Measurements from ENCODE around the gene PDE3B.
"Not testable (repeated sequence)": the region's sequence is repeated elsewhere in the genome, so short reads cannot be mapped to it uniquely, and the experiment has no call there.

The PDE3B gene

DNA sequence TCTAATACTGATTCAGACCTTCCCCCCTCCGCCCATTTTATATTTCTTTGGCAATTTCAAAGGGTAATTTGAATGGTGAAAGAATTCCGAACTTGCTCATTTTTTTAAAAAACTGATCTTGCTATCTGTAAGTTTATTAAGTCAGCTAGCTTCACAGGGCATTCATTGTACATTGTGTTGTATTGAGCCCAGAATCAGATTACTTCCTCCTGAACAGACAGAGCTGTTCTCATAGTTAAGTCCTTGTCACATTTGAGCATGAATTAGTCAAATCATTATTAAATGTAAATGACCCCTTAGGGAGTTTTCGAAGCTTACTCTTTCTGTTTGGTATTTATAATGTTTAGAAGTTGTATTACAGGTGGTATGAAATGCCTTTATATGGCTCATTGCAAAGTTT is 214.0 kb downstream of the PDE3B start:
- Histone ChIP-seq H2AFZ (ENCODE audit: low read depth, low read length) (no peak overlapping the region), H3K27ac (ENCODE audit: low read length) (no peak overlapping the region), H3K27me3 (ENCODE audit: low read depth, low read length) (no peaks in the 10 kb centered on the region), H3K9me3 (ENCODE audit: insufficient read depth, low read length) (0 out of 2 replicates have a peak, but pooled peaks cover 4% of the 10 kb centered on the region), H3K79me2 (ENCODE audit: low read length) (no peaks in the 10 kb centered on the region), H3K4me3 (ENCODE audit: low read length) (no peak overlapping the region), H3K36me3 (replicated peaks; ENCODE audit: low read depth, low read length) (no peaks in the 10 kb centered on the region), H3K9ac (ENCODE audit: low read length) (no peak overlapping the region), H3K4me2 (ENCODE audit: low read length) (no peak overlapping the region), H3K4me1 (ENCODE audit: low read length) (no peaks in the 10 kb centered on the region), H4K20me1 (ENCODE audit: insufficient read depth, low read length) (no peaks in the 10 kb centered on the region)
- TF ChIP-seq EZH2phosphoT487 (IDR thresholded peaks at IDR 0.05; ENCODE audit: low read depth), result no peak
- TF ChIP-seq, protein P1, sequence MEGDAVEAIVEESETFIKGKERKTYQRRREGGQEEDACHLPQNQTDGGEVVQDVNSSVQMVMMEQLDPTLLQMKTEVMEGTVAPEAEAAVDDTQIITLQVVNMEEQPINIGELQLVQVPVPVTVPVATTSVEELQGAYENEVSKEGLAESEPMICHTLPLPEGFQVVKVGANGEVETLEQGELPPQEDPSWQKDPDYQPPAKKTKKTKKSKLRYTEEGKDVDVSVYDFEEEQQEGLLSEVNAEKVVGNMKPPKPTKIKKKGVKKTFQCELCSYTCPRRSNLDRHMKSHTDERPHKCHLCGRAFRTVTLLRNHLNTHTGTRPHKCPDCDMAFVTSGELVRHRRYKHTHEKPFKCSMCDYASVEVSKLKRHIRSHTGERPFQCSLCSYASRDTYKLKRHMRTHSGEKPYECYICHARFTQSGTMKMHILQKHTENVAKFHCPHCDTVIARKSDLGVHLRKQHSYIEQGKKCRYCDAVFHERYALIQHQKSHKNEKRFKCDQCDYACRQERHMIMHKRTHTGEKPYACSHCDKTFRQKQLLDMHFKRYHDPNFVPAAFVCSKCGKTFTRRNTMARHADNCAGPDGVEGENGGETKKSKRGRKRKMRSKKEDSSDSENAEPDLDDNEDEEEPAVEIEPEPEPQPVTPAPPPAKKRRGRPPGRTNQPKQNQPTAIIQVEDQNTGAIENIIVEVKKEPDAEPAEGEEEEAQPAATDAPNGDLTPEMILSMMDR (IDR thresholded peaks at IDR 0.05; ENCODE audit: low read depth, low read length), result no peak

DNA sequence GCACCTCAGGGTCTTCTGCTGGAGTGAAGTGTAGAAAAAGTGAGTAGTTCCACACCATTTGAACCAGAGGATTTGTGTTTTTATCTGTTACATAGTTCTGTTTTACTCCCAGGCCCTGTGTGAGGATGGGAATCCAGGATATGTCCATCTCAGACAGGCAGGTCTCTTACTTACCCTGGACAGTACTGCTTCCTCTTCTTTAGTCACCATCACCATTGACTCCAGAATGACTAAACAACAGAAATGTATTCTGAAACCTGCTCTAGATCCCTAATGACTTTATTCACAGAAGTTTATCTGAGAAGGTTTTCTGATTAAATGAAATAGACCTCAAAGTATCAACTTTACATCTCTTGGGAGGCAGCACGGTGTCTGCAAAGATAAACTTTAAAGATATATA is 214.8 kb downstream of the PDE3B start:
- Histone ChIP-seq H2AFZ (ENCODE audit: low read depth, low read length) (no peak overlapping the region), H3K27me3 (ENCODE audit: low read depth, low read length) (no peaks in the 10 kb centered on the region), H3K27ac (ENCODE audit: low read length) (no peak overlapping the region), H3K9me3 (ENCODE audit: insufficient read depth, low read length) (0 out of 2 replicates have a peak, but pooled peaks cover 4% of the 10 kb centered on the region), H4K20me1 (ENCODE audit: insufficient read depth, low read length) (no peaks in the 10 kb centered on the region), H3K9ac (ENCODE audit: low read length) (no peak overlapping the region), H3K36me3 (replicated peaks; ENCODE audit: low read depth, low read length) (no peaks in the 10 kb centered on the region), H3K79me2 (ENCODE audit: low read length) (no peaks in the 10 kb centered on the region), H3K4me1 (ENCODE audit: low read length) (no peaks in the 10 kb centered on the region), H3K4me3 (ENCODE audit: low read length) (no peak overlapping the region), H3K4me2 (ENCODE audit: low read length) (no peak overlapping the region)
- TF ChIP-seq, protein P1 (IDR thresholded peaks at IDR 0.05; ENCODE audit: low read depth, low read length), result no peak
- TF ChIP-seq EZH2phosphoT487 (IDR thresholded peaks at IDR 0.05; ENCODE audit: low read depth), result no peak

GRCh38 chr11:14860511-14860910 is 216.9 kb downstream of the PDE3B start:
- TF ChIP-seq, protein P1 (IDR thresholded peaks at IDR 0.05; ENCODE audit: low read depth, low read length), result no peak
- TF ChIP-seq EZH2phosphoT487 (IDR thresholded peaks at IDR 0.05; ENCODE audit: low read depth), result no peak
- Histone ChIP-seq H3K79me2 (ENCODE audit: low read length) (no peaks in the 10 kb centered on the region), H3K36me3 (replicated peaks; ENCODE audit: low read depth, low read length) (no peaks in the 10 kb centered on the region), H4K20me1 (ENCODE audit: insufficient read depth, low read length) (no peaks in the 10 kb centered on the region), H3K27ac (ENCODE audit: low read length) (no peak overlapping the region), H3K4me2 (ENCODE audit: low read length) (no peak overlapping the region), H3K9me3 (ENCODE audit: insufficient read depth, low read length) (0 out of 2 replicates have a peak, but pooled peaks cover 4% of the 10 kb centered on the region), H3K4me1 (ENCODE audit: low read length) (no peaks in the 10 kb centered on the region), H3K9ac (ENCODE audit: low read length) (no peak overlapping the region), H3K4me3 (ENCODE audit: low read length) (no peak overlapping the region), H2AFZ (ENCODE audit: low read depth, low read length) (no peak overlapping the region), H3K27me3 (ENCODE audit: low read depth, low read length) (no peaks in the 10 kb centered on the region)

DNA sequence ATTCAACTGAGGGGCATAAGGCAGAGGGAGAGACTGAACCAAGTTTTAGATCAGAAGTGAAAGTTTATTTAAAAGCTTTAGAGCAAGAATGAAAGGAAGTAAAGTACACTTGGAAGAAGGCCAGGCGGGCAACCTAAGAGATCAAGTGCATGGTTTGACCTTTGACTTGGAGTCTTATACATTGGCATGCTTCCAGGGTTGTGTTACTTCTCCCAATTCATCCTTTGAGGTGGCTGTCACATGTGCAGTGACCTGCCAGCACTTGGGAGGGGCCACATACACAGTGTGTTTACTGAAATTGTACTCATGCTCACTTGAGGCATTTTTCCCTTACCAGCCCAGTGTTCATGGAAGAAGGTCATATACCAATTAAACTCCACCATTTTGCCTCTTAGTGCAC is 218.1 kb downstream of the PDE3B start:
- H3K4me2 ChIP-seq (ENCODE audit: low read length), result no peak overlapping the region
- no peaks in the 10 kb centered on the region for H3K9me3 ChIP-seq (ENCODE audit: insufficient read depth, low read length)
- no peaks in the 10 kb centered on the region for H3K27me3 ChIP-seq (ENCODE audit: low read depth, low read length)
- no peaks in the 10 kb centered on the region for H3K4me1 ChIP-seq (ENCODE audit: low read length)
- TF ChIP-seq, protein P1 (IDR thresholded peaks at IDR 0.05; ENCODE audit: low read depth, low read length), result no peak
- no peak for TF ChIP-seq EZH2phosphoT487 (IDR thresholded peaks at IDR 0.05; ENCODE audit: low read depth)
- H3K79me2 ChIP-seq (ENCODE audit: low read length), result no peaks in the 10 kb centered on the region
- no peaks in the 10 kb centered on the region for H3K36me3 ChIP-seq (replicated peaks; ENCODE audit: low read depth, low read length)
- no peak overlapping the region for H3K9ac ChIP-seq (ENCODE audit: low read length)
- no peaks in the 10 kb centered on the region for H4K20me1 ChIP-seq (ENCODE audit: insufficient read depth, low read length)
- H2AFZ ChIP-seq (ENCODE audit: low read depth, low read length), result no peak overlapping the region
- H3K27ac ChIP-seq (ENCODE audit: low read length), result no peak overlapping the region
- H3K4me3 ChIP-seq (ENCODE audit: low read length), result no peak overlapping the region

DNA sequence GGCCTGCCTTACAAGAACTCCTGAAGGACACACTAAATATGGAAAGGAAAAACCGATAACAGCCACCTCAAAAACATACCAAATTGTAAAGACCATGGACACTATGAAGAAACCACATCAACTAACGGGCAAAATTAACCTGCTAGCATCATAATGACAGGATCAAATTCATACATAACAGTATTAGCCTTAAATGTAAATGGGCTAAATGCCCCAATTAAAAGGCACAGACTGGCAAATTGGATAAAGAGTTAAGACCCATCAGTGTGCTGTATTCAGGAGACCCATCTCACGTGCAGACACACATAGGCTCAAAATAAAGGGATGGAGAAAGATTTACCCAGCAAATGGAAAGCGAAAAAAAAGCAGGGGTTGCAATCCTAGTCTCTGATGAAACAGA is 220.2 kb downstream of the PDE3B start:
- not testable (repeated sequence) for H3K9ac ChIP-seq (ENCODE audit: low read length); H3K27me3 ChIP-seq (ENCODE audit: low read depth, low read length); H3K27ac ChIP-seq (ENCODE audit: low read length); H3K4me1 ChIP-seq (ENCODE audit: low read length); H3K4me3 ChIP-seq (ENCODE audit: low read length); H3K79me2 ChIP-seq (ENCODE audit: low read length); H3K9me3 ChIP-seq (ENCODE audit: insufficient read depth, low read length); H2AFZ ChIP-seq (ENCODE audit: low read depth, low read length); H3K36me3 ChIP-seq (replicated peaks; ENCODE audit: low read depth, low read length); H3K4me2 ChIP-seq (ENCODE audit: low read length); H4K20me1 ChIP-seq (ENCODE audit: insufficient read depth, low read length)
